HepG2 (cell line): ENCODE data around the gene HYAL2. TPM values are rescaled to one million over a fixed set of nuclear protein-coding genes. Genes with fewer than 3 reads are reported as not detected.
A peak's percentile ranks its signal among the peaks of the same experiment; 100 is the strongest.

Experiments
- ATAC-seq: fragments of 200-7000 bp; cut with Tn5 transposase; 3 replicates; pipeline ENCODE4 v1.9.1; 2020; ENCODE audit warnings: mild to moderate bottlenecking, moderate library complexity
- BruUV-seq: library from RNA; stranded (reverse); fragments of 400-500 nt; replicated peaks from 2 replicates; lab custom pipeline; 2021; lab: Mats Ljungman, UMichigan
- CTCF ChIA-PET: fragments of 300-600 bp; formaldehyde crosslinking; extraction: SDS; loops from one replicate; lab custom pipeline; 2021; ENCODE audit warnings: low total read pairs, inconsistent platforms, low intra/inter-chr PET ratio; lab: Yijun Ruan, JAX
- POLR2A ChIA-PET: fragments of 350-600 bp; sonication (Branson Sonifier 250); formaldehyde crosslinking; loops from one replicate; lab custom pipeline; 2020; ENCODE audit warnings: antibody characterized with exemption, inconsistent platforms; lab: Yijun Ruan, JAX
- DNase-seq: peaks from one replicate; pipeline ENCODE4 v3.0.0-alpha.2; 2015; ENCODE audit warnings: low spot score
- FAIRE-seq: peaks from 3 replicates; lab custom pipeline; 2011; peaks lifted over from hg19 to GRCh38; lab: Jason Lieb, UNC
- H2AFZ ChIP-seq: one replicate; pipeline ENCODE4 v1.6.1; 2011; ENCODE audit warnings: low read length, inconsistent platforms
- H3K27ac ChIP-seq: fragments of 300-600 bp; 3 replicates; pipeline ENCODE4 v1.8.0; 2011; ENCODE audit warnings: mixed run types, mild to moderate bottlenecking, mixed read lengths, low read length, inconsistent platforms; ENCODE audit not compliant: insufficient read depth; ENCODE audit errors: extremely low read length
- H3K27me3 ChIP-seq, 2 experiments: fragments of 200-600 bp in 1 of 2; 2 replicates in 1 of 2; 3 replicates in 1 of 2; pipeline versions ENCODE4 v1.6.0 to v1.8.0; 2011; ENCODE audit warnings: low read length in 2 of 2, mild to moderate bottlenecking in 2 of 2, moderate library complexity in 2 of 2, inconsistent platforms in 1 of 2; ENCODE audit not compliant: insufficient read depth in 2 of 2, control insufficient read depth in 1 of 2
- H3K36me3 ChIP-seq, 2 experiments: fragments of 200-600 bp in 1 of 2; replicated peaks in 1 of 2; 2 replicates in 1 of 2; 3 replicates in 1 of 2; pipeline versions ENCODE4 v1.5.1 to v1.8.0; 2011; ENCODE audit warnings: low read length in 2 of 2, inconsistent platforms in 1 of 2; ENCODE audit not compliant: insufficient read depth in 2 of 2, control insufficient read depth in 1 of 2
- H3K4me1 ChIP-seq: 2 replicates; pipeline ENCODE4 v1.5.1; 2012; ENCODE audit warnings: low read length, inconsistent platforms; ENCODE audit not compliant: insufficient read depth
- H3K4me2 ChIP-seq: 2 replicates; pipeline ENCODE4 v1.6.0; 2011; ENCODE audit warnings: low read depth, low read length, inconsistent platforms
- H3K4me3 ChIP-seq, 3 experiments: fragments of 200-600 bp in 1 of 3; sonication (generic), shearing (Covaris generic) in 1 of 3; replicated peaks in 1 of 3; 2 replicates each; pipeline ENCODE4 v1.5.1; 2011 to 2016; ENCODE audit warnings: low read length in 3 of 3, inconsistent platforms in 2 of 3, low read depth in 2 of 3, mild to moderate bottlenecking in 2 of 3, control low read depth in 1 of 3, mixed read lengths in 1 of 3; ENCODE audit not compliant: insufficient read depth in 1 of 3
- H3K79me2 ChIP-seq: one replicate; pipeline ENCODE4 v1.6.1; 2011; ENCODE audit warnings: low read length, inconsistent platforms; ENCODE audit not compliant: insufficient read depth
- H3K9ac ChIP-seq: 2 replicates; pipeline ENCODE4 v1.6.0; 2011; ENCODE audit warnings: mild to moderate bottlenecking, low read depth, low read length, inconsistent platforms; ENCODE audit not compliant: insufficient read depth
- H3K9me3 ChIP-seq: 2 replicates; pipeline ENCODE4 v1.5.1; 2012; ENCODE audit warnings: mild to moderate bottlenecking, low read length
- H4K20me1 ChIP-seq: 2 replicates; pipeline ENCODE4 v1.6.0; 2011; ENCODE audit warnings: inconsistent platforms, mild to moderate bottlenecking, low read length, moderate library complexity; ENCODE audit not compliant: insufficient read depth
- ATF1 ChIP-seq: IDR thresholded peaks from 2 replicates; pipeline ENCODE4 v1.6.1; 2016; ENCODE audit warnings: mild to moderate bottlenecking, control low read depth
- HNRNPL ChIP-seq: fragments of 200-400 bp; formaldehyde crosslinking; IDR thresholded peaks from 2 replicates; pipeline ENCODE4 v1.6.1; 2017; ENCODE audit warnings: mild to moderate bottlenecking, low read depth, low read length
- MED13 ChIP-seq: sonication (generic); formaldehyde crosslinking; IDR thresholded peaks from 2 replicates; pipeline ENCODE4 v1.5.0; 2020; ENCODE audit warnings: missing genetic modification reagents
- NR3C1 ChIP-seq: sonication (generic); formaldehyde crosslinking; IDR thresholded peaks from 2 replicates; pipeline ENCODE4 v1.4.0; 2020; ENCODE audit warnings: missing genetic modification reagents
- RBM39 ChIP-seq: fragments of 200-400 bp; formaldehyde crosslinking; IDR thresholded peaks from one replicate; pipeline ENCODE4 v1.6.1; 2018; ENCODE audit warnings: antibody characterized with exemption, mild to moderate bottlenecking, low read depth, low read length; ENCODE audit not compliant: poor library complexity, severe bottlenecking
- STAT5B ChIP-seq: sonication (generic); formaldehyde crosslinking; IDR thresholded peaks from 2 replicates; pipeline ENCODE4 v1.4.0; 2020; ENCODE audit warnings: missing genetic modification reagents
- TSC22D2 ChIP-seq: sonication (generic); formaldehyde crosslinking; IDR thresholded peaks from 2 replicates; pipeline ENCODE4 v1.5.1; 2020; ENCODE audit warnings: missing genetic modification reagents, mild to moderate bottlenecking, borderline replicate concordance
- ZBTB33 ChIP-seq: sonication (generic); formaldehyde crosslinking; IDR thresholded peaks from 2 replicates; pipeline ENCODE4 v1.4.0; 2020; ENCODE audit warnings: missing genetic modification reagents
- ZC3H4 ChIP-seq: sonication (generic); formaldehyde crosslinking; IDR thresholded peaks from 2 replicates; pipeline ENCODE4 v1.4.0; 2020; ENCODE audit warnings: missing genetic modification reagents, borderline replicate concordance
- ZNF230 ChIP-seq: sonication (generic); formaldehyde crosslinking; IDR thresholded peaks from 2 replicates; pipeline ENCODE4 v1.4.0; 2020; ENCODE audit warnings: mild to moderate bottlenecking, missing genetic modification reagents
- ZNF382 ChIP-seq: sonication (generic); formaldehyde crosslinking; IDR thresholded peaks from 2 replicates; pipeline ENCODE4 v1.5.0; 2020; ENCODE audit warnings: missing genetic modification reagents, mild to moderate bottlenecking, borderline replicate concordance
- ZNF484 ChIP-seq: sonication (generic); formaldehyde crosslinking; IDR thresholded peaks from 2 replicates; pipeline ENCODE4 v1.5.1; 2020; ENCODE audit warnings: mild to moderate bottlenecking, low read depth, missing genetic modification reagents, borderline replicate concordance
- ZNF557 ChIP-seq: sonication (generic); formaldehyde crosslinking; IDR thresholded peaks from 2 replicates; pipeline ENCODE4 v1.4.0; 2020; ENCODE audit warnings: missing genetic modification reagents
- ZNF605 ChIP-seq: sonication (generic); formaldehyde crosslinking; IDR thresholded peaks from 2 replicates; pipeline ENCODE4 v1.8.0; 2022; ENCODE audit warnings: mild to moderate bottlenecking, missing genetic modification reagents
- ZNF709 ChIP-seq: sonication (generic); formaldehyde crosslinking; IDR thresholded peaks from 2 replicates; pipeline ENCODE4 v1.5.0; 2020; ENCODE audit warnings: mild to moderate bottlenecking, missing genetic modification reagents
- whole genome bisulfite sequencing: methylation state at CpG from one replicate; pipeline ENCODE4 v1.1.6; 2017; ENCODE audit warnings: low lambda C conversion rate; 5-methylcytosine and 5-hydroxymethylcytosine counted together
- in situ Hi-C: cut with HindIII; loops from 2 replicates; pipeline ENCODE4 v1.10.0; 2017; ENCODE audit warnings: low pct_unique_long_range_greater_than_20kb; ENCODE audit not compliant: extremely low pct_ligation_motif_present
- intact Hi-C: fragments of 100-400 bp; cut with micrococcal nuclease; formaldehyde crosslinking; loops from one replicate; pipeline ENCODE4 v1.10.0; 2022; ENCODE audit not compliant: unreplicated experiment
- polyA plus RNA-seq, 8 experiments: library from polyadenylated mRNA; depleted of rRNA in 3 of 8; stranded (reverse) in 7 of 8; unstranded in 1 of 8; fragments of >200 nt; fragmentation: Illumina TruSeq in 4 of 8; extraction: Trizol in 4 of 8; gene quantifications; 2 replicates each; pipeline versions ENCODE4 v1.2.1 to v1.2.3, GENCODE V29; 2011 to 2016; ENCODE audit warnings: low read depth in 4 of 8, missing spikeins in 1 of 8, mixed read lengths in 1 of 8; ENCODE audit not compliant: insufficient read depth in 1 of 8
- total RNA-seq, 5 experiments: library from RNA; depleted of rRNA; stranded (reverse); fragments of >200 nt; fragmentation: Illumina TruSeq; extraction: Trizol; gene quantifications; 2 replicates each; pipeline ENCODE4 v1.2.3, GENCODE V29; 2016; ENCODE audit warnings: low read depth in 1 of 5
- TF ChIP-seq, protein P1 (sequence below): sonication (generic); formaldehyde crosslinking; IDR thresholded peaks from 2 replicates; pipeline ENCODE4 v1.4.0; 2020; ENCODE audit warnings: missing genetic modification reagents
- TF ChIP-seq, protein P2 (sequence below): sonication (generic); formaldehyde crosslinking; IDR thresholded peaks from 2 replicates; pipeline ENCODE4 v1.8.0; 2022; ENCODE audit warnings: mild to moderate bottlenecking, missing genetic modification reagents

HYAL2 gene
- total and polyA plus RNA-seq, 2 of the 13 experiments (the other 11 are each of a cell fraction or from before 2014, with no cell fraction given): 76.2 to 102 TPM

DNA sequence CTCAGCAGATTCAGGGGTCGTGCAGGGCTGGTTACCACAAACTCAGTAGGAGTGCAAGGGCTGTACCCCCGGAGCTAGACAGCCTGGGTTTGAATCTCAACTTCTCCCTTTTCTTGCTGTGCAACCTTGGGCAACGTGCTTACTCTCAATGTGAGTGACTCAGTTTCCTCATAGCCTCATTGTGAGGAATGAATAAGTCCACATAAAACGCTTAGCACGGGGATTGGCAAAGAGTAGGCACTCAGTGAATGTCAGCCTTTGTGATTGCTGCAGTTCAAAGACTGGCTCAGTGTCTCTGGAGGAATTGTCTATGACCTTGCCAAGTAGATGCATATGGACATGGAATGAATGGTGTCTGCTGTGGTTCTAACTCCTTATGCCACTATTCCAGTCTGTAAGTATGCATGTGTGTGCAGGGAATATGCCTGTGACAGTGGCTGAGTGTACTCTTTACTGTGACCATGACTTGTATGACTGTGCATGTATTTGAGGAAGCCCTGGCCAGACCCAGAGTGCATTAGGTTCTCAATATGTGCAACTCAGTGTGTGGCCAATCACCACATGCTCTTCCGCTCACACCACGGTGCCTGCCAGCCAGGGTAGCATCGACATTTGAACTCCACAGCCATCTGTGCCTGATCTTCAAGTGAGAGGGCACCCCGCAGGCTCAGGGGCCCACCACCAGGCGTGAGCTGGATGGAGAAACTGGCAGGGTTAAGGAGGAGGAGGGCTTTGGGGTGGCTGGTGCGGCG, 22.4 kb downstream of the HYAL2 start:
- intact Hi-C loops (loop anchor here (1.0 to 5.0 kb wide), 2 partner anchors 21 to 38 kb away; no protein-coding TSS in a partner anchor), in situ Hi-C loops (no loop called here)
- H3K27ac ChIP-seq: peak overlapping the region; percentile 87
- H3K36me3 ChIP-seq: peaks cover 1 to 3% of the 10 kb centered on the region in 2 experiments; a peak in 2 of 5 replicates
- DNase-seq: no peak
- CTCF ChIA-PET: interaction anchor here (1.5 kb wide), 1 partner anchor 21 kb away, joined by 3 read pairs; no protein-coding TSS in a partner anchor
- FAIRE-seq: no peak
- BruUV-seq: TSS peak; percentile 92
- no peak overlapping the region for H2AFZ ChIP-seq
- no peaks in the 10 kb centered on the region for H3K9me3 ChIP-seq
- H3K4me2 ChIP-seq: peak overlapping the region; percentile 86
- peak overlapping the region; percentile 63 for H3K9ac ChIP-seq
- POLR2A ChIA-PET: interaction anchor here (0.5 to 7.9 kb wide), 26 partner anchors 7 to 105 kb away, joined by 3 to 222 read pairs (median 6); partner anchors contain the start of genes CYB561D2, GNAI2, HYAL2 and IFRD2
- H3K4me3 ChIP-seq: peak overlapping the region; percentile 48 to 53 (median 50)
- ATAC-seq: no peak
- peaks cover 61% of the 10 kb centered on the region for H3K4me1 ChIP-seq
- WGBS: 66% methylated on average over 11 of the region's 12 CpGs
- H3K79me2 ChIP-seq: peaks cover 36% of the 10 kb centered on the region
- H3K27me3 ChIP-seq: no peaks in the 10 kb centered on the region; a peak in 1 of 5 replicates
- H4K20me1 ChIP-seq: peaks cover 11% of the 10 kb centered on the region
- TF ChIP-seq STAT5B (CRISPR knock-in tag): no peak
- peak; percentile 15; the same call in 1 of the 2 replicates for TF ChIP-seq ZNF557 (CRISPR knock-in tag)
- no peak for TF ChIP-seq ZNF230
- peak; percentile 12; the same call in 1 of the 2 replicates for TF ChIP-seq MED13 (CRISPR knock-in tag)
- TF ChIP-seq, protein P1, sequence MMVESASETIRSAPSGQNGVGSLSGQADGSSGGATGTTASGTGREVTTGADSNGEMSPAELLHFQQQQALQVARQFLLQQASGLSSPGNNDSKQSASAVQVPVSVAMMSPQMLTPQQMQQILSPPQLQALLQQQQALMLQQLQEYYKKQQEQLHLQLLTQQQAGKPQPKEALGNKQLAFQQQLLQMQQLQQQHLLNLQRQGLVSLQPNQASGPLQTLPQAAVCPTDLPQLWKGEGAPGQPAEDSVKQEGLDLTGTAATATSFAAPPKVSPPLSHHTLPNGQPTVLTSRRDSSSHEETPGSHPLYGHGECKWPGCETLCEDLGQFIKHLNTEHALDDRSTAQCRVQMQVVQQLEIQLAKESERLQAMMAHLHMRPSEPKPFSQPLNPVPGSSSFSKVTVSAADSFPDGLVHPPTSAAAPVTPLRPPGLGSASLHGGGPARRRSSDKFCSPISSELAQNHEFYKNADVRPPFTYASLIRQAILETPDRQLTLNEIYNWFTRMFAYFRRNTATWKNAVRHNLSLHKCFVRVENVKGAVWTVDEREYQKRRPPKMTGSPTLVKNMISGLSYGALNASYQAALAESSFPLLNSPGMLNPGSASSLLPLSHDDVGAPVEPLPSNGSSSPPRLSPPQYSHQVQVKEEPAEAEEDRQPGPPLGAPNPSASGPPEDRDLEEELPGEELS (CRISPR knock-in tag): peak; percentile 2; the same call in 1 of the 2 replicates
- TF ChIP-seq HNRNPL: 0 out of 2 replicates have a peak, but pooled peaks have one; percentile 37
- no peak for TF ChIP-seq ZNF382
- TF ChIP-seq ZC3H4: peak; percentile 56; the same call in 1 of the 2 replicates
- 0 out of 2 replicates have a peak, but pooled peaks have one; percentile 48 for TF ChIP-seq ZNF709
- TF ChIP-seq, protein P2, sequence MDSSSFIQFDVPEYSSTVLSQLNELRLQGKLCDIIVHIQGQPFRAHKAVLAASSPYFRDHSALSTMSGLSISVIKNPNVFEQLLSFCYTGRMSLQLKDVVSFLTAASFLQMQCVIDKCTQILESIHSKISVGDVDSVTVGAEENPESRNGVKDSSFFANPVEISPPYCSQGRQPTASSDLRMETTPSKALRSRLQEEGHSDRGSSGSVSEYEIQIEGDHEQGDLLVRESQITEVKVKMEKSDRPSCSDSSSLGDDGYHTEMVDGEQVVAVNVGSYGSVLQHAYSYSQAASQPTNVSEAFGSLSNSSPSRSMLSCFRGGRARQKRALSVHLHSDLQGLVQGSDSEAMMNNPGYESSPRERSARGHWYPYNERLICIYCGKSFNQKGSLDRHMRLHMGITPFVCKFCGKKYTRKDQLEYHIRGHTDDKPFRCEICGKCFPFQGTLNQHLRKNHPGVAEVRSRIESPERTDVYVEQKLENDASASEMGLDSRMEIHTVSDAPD (CRISPR knock-in tag): 0 out of 2 replicates have a peak, but pooled peaks have one; percentile 8
- peak; percentile 18; the same call in 1 of the 2 replicates for TF ChIP-seq ATF1
- TF ChIP-seq ZNF484 (CRISPR knock-in tag): no peak
- peak; percentile 47; the same call in 1 of the 2 replicates for TF ChIP-seq ZNF605 (CRISPR knock-in tag)
- no peak for TF ChIP-seq TSC22D2
- TF ChIP-seq ZBTB33 (CRISPR knock-in tag): peak; percentile 79
- TF ChIP-seq RBM39: no peak
- TF ChIP-seq NR3C1: no peak
